AG20443 (cell line): ENCODE data around the gene CAPN12.

Experiments used
- DNase-seq: peaks from one replicate; pipeline ENCODE4 v3.0.0; 2012; ENCODE audit warnings: low spot score, mixed read lengths

The CAPN12 gene

GRCh38 chr19:38726284-38726673 is 18.0 kb downstream of the CAPN12 start:
- no peak for DNase-seq

GRCh38 chr19:38725469-38726283 is 18.6 kb downstream of the CAPN12 start:
- DNase-seq = no peak

GRCh38 chr19:38723990-38724854 is 20.1 kb downstream of the CAPN12 start:
- no peak for DNase-seq

GRCh38 chr19:38723606-38723965 is 20.7 kb downstream of the CAPN12 start:
- DNase-seq = no peak

- no peak for DNase-seq
Measured at GRCh38 chr19:38722947-38723605, 21.2 kb downstream of the CAPN12 start.

- DNase-seq = no peak
Measured at GRCh38 chr19:38721979-38722773, 22.1 kb downstream of the CAPN12 start.

GRCh38 chr19:38721496-38721895 is 22.8 kb downstream of the CAPN12 start:
- no peak for DNase-seq

- DNase-seq = no peak
Measured at GRCh38 chr19:38720559-38721236, 23.6 kb downstream of the CAPN12 start.

- no peak for DNase-seq
Measured at GRCh38 chr19:38719761-38720558, 24.3 kb downstream of the CAPN12 start.

GRCh38 chr19:38718747-38719543 is 25.3 kb downstream of the CAPN12 start:
- DNase-seq = peak; percentile 59

GRCh38 chr19:38717855-38718254 is 26.4 kb downstream of the CAPN12 start:
- DNase-seq = no peak

GRCh38 chr19:38717051-38717450 is 27.2 kb downstream of the CAPN12 start:
- DNase-seq = no peak

- DNase-seq = no peak
Measured at GRCh38 chr19:38715555-38715954, 28.7 kb downstream of the CAPN12 start.

GRCh38 chr19:38714354-38714778 is 29.9 kb downstream of the CAPN12 start:
- no peak for DNase-seq

- no peak for DNase-seq
Measured at GRCh38 chr19:38713865-38714264, 30.4 kb downstream of the CAPN12 start.

GRCh38 chr19:38713227-38713649 is 31.0 kb downstream of the CAPN12 start:
- no peak for DNase-seq

GRCh38 chr19:38712161-38712748 is 32.0 kb downstream of the CAPN12 start:
- DNase-seq = no peak

- peak; percentile 95 for DNase-seq
Measured at GRCh38 chr19:38711726-38712153, 32.5 kb downstream of the CAPN12 start.
